ENCODE data around the gene MICAL2. TPM values are rescaled to one million over a fixed set of nuclear protein-coding genes. Genes with fewer than 3 reads are reported as not detected.

MICAL2 gene
- polyA plus RNA-seq, 4 donors, result 6.9 to 37.1 (median 8.3) TPM

DNA sequence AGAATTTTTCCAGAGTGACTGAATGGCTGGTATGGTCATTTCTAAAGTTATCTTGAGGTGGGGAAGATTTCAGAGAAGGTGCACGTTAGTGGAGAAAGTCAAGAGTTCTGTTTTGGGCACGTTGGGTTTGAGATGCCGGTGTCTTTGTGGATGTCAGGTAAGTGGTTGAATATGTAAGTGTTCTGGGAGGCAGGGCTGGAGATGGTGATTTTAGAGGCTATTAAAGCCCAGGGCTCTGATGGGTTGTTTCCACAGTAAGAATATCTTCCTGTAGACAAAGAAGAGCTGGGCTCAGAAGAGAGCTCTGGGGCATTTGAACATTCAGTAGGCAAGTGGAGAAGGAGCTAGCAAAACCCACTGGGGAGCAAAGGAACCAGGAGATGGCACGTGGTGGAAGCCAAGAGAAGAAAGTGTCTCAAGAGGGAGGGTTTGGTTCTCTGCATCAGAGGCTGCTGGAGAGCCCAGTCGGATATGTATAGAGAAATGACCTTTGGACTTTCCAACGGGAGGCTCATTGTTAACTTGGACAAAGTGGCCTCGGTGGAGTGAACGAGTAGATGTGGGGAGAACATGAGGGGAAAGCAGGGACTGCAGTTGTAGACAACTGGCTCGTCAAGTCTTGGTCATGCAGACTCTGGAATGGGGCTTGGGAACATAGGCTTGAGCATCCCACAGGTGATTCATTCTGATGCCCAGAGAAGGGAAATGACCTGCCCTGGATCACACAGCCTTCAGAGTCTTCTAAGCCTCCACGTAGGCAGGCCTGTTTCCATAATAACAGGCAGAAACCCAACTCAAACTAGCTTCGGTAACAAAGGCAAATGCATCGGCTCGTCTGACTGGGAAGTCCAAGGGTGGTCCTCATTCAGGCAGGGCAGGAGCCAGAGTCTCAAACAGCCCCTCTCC lies 168.6 kb downstream of the MICAL2 start:
- no peak for DNase-seq (ENCODE audit: low read depth in 4 of 4, low spot score in 3 of 4)

DNA sequence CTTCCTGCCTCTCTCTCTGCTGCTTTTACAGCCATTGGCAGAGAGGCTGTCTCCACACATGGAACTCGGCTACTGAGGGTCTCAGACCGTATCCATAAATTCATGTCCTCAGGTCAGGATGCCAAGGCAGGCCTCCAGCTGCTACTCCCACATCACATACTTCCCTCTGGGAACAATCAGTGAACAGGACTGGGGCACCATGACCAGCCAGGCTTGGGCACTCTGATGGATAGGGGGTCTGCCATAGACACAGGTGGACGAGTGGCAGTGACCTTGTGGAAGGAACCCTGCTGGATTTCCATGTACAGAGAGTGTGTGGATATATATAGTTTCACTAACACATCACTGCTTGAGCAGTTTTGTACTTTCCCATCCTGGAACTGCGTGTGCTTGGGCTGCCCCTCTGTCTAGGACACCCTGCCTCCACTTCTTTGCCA lies 169.3 kb downstream of the MICAL2 start:
- no peak for DNase-seq (ENCODE audit: low read depth in 4 of 4, low spot score in 3 of 4)

DNA sequence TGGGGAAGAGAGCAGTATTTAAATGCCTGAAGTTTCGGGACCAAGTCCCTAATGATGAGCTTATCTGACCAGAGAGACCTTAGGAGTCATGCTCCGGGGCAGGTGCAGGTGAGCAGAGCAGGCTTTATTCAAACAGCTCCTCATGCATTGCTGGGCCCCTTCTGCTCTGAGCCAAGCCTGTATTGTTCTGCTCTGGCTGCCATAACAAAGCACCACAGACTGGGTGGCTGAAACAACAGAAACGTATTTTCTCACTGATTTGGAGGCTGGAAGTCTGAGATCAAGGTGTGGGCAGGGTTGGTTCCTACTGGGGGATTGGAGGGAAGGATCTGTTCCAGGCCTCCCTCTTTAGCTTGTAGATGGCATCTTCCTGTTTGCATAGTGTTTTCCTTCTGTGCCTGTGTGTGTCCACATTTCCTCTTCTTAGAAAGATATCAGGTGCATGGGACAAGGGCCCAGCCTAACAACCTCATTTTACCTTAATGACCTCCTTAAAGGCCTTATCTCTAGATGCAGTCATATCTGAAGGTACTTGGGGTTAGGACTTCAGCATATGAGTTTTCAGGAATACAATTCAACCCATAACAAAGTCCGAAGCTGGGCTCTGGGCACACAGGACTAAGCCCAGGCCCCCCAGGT lies 169.9 kb downstream of the MICAL2 start:
- DNase-seq (ENCODE audit: low read depth in 4 of 4, low spot score in 3 of 4), result no peak

DNA sequence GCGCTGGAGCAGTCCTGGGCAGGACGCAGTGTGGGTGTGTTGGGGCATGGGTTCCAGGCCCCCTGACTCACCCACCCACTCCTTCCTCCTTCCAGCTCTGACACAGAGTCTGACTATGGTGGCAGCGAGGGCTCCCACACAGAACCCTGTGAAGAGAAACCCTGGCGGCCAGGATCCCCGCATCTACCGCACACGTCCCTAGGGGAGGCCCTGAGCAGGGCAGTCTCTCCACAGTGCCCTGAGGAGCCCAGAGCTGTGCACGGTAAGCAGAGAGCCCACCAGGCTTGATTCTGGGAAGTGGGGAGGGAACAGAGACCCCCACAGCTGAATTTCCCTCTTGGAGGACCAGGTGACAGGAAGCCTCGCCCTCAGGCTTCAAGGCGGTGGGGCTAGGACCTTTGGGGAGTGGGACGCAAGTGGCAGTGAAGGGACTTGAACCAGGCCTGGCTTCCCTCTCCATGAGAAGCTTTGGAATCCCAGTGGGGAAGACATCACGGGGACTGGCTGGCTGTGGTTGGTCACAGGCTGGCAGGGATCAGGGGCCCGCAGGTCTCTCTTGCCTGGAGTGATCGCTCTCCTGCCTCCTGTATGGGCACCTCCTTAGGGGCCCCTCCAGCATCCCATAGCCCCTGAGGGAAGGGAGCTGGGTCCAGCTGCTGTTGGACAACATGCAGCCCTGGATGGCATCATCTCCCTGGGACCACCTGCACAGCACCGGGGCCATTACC lies 170.6 kb downstream of the MICAL2 start:
- DNase-seq (ENCODE audit: low read depth in 4 of 4, low spot score in 3 of 4), result no peak

DNA sequence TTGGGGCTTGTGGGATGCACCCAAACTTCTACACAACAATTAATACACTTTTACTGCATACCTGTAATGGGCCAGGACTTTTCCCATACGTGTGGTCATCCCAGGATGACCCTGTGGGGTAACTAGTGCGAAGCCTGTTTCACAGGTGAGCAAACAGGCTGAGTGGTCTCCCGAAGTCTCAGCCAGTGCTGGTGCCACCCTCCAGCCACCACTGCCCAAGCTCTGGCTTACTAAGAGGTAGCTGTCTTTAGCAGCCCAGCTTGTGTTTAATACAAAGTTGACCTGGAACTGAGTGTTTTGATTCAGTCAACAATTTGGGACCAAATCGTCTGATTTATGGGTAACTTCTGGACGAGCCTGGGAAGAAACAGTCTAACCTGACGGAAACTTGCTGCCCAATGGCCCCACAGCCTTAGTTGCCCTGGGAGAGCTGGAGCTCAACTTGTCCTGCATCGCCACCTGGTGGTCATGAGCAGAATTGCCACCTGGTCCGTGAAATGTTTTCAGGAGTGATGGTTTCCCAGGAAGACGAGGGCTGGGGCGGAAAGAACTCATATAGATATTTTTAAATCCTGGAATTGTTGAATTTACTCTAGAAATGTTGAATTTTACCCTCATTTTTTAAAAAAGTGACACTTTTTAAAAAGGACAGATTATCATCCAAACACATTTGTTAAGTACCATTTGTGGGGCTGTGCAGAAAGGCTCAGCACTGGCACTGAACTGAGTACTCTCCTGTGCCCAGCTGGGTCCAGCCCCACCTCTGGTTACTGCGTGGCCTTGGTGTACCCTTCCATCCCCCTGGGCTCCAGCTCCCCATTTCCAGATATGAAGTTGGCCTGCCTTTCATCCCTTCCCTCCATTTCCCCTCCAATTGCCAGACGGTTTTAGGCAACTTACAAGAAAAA lies 171.4 kb downstream of the MICAL2 start:
- peak; percentile 42 to 68 (median 62) for DNase-seq (ENCODE audit: low read depth in 4 of 4, low spot score in 3 of 4)

DNA sequence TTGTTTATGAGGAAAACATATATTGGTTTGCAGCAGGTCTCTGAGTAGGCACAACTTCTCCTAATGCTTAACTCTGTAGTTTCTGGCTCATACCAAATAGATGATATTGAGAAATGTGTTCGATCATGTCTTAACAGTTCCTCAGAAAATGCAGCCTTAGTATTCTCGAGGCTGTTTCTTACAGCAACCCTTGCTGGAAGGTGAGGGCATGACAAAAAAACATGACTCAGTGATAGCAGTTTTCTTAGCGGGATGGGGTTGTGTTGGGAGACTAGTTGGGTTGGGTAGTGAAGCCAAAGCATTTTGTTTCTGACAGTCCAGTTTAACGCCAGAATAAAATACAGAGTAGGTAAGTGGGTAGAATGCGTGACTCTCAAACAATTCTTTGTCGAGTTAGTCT lies 172.3 kb downstream of the MICAL2 start:
- no peak for DNase-seq (ENCODE audit: low read depth in 4 of 4, low spot score in 3 of 4)

DNA sequence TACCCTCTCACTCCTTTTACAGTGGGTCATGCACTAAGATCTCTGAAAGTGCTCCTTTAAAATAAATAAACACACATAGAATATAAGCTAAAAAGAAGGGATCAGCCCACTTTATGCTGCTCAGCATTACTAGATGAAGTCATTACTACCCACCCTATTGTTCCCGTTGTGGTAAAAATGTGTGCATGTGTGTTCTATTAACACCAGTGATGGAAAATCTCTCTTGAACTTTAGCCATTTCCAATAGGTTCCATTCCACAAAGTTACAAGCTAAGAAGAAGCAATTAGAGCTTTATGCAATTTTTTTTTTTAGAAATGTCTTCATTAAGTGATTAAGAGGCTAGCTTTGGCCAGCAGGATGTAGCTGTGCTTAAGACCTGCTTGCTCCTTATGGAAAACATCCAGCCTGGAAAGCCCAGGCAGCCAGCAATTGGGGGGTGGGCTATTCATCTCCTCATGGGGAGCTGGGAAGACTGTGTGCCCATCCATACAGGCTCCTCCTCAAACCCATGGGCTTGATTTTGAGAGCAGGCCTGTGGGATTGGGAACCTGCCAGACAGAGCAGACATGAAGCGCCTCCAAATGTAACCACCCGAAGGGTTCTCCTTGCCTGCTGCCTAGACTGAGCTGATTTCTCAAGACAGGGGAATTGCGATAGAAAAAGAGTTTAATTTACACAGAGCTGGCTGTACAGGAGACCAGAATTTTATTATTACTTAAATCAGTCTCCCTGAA lies 174.1 kb downstream of the MICAL2 start:
- no peak for DNase-seq (ENCODE audit: low read depth in 4 of 4, low spot score in 3 of 4)

DNA sequence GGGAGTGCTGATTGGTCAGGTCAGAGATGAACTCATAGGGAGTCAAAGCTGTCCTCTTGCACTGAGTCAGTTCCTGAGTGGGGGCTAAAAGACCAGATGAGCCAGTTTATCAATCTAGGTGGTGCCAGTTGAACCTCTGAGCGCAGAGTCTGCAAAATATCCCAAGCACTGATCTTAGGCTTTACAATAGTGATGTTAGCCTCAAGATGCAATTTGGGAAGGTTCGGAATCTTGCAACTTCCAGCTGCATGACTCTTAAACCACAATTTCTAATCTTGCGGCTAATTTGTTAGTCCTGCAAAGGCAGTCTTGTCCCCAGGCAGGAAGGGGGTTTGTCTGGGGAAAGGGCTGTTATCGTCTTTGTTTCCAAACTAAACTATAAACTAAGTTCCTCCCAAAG lies 174.7 kb downstream of the MICAL2 start:
- DNase-seq (ENCODE audit: low read depth in 4 of 4, low spot score in 3 of 4), result no peak

DNA sequence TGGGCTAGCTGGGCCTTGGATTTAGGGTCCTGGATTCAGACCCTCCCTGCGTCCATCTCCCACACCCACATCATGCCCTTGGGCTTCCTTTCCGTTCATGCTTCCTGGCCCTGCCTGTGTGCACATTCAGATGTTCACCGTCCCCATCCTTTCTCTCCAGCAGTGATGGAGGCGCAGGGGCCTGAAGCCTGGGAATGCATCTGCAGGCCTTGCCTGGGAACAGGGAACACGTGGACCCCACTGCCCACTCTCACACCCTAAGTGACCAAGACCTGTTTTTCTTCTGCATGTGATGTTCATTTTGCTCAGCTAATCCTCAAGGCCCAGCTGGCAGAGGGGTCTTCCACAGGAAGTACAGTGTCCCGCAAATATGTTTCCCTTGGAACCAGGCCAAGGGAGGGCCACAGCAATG lies 175.4 kb downstream of the MICAL2 start:
- DNase-seq (ENCODE audit: low read depth in 4 of 4, low spot score in 3 of 4), result no peak

DNA sequence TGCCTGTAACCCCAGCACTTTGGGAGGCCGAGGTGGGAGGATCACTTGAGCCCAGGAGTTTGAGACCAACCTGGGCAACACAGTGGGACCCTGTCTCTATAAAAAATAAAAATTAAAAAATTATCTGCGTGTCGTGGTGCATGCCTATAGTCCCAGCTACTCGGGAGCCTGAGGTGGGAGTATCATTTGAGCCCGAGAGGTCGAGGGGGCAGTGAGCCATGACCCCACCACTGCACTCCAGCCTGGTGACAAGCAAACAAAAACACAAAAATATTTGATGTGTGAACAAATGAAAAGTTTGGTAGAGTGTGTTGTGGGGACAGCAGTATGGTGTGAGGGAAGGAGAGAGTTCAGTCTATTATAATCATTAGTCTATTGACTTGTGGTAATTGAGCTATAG lies 176.2 kb downstream of the MICAL2 start:
- DNase-seq (ENCODE audit: low read depth in 4 of 4, low spot score in 3 of 4), result no peak

DNA sequence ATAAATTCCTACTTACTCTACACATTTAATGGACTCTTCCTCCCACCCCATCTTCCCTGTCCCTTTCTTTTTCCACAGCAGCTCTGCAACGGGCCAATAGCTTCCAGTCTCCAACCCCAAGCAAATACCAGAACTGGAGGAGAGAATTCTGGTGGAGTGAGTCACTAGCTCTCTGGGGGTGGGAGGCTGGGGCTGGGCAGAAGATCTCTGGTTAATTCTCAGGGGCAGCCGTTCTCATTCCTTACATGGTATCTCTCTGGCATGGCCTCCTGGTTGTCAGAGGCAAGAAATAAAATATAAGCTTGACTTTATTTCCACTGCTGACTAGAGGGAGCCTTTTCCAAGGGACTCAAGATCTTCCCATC lies 176.6 kb downstream of the MICAL2 start:
- no peak for DNase-seq (ENCODE audit: low read depth in 4 of 4, low spot score in 3 of 4)

DNA sequence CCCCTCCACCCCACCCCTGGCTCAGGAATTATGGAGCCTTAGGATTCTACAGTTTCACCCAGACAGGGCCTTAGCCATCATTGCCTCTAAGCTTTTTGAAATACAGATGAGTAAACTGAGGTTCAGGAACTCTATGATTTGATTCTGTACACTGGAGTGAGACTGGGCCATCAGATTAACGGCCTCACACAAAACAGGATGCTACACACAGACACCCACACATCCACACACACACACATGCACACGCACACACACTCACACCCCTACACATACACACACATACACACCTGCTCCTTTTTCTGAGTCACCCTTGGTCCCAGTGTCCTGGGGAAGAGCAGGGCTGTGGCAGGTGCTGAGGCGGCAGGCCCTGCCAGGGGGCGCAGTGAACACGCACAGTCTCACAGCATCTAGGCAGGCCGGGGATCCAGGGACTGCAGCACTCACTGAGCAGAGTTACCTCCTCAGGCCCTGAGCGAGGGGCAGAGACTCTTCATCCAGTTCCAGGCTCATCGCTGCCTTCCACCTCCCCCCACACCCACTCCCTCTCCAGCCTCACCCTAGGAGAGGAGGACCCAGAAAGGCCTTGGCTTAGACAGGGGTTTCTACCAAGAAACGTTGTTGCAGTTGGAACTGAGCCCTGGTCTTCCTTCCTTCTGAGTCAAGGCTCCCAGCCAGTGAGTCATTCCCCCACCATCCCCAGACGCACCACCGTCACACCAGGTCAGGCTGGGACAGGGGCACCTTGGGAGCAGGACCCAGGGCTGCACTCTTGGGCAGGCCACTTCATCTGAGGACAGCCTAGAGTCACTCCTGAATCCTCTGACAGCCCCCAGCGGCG lies 177.2 kb downstream of the MICAL2 start:
- peak in 1 of 4 donors; percentile 27 for DNase-seq (ENCODE audit: low read depth in 4 of 4, low spot score in 3 of 4)

DNA sequence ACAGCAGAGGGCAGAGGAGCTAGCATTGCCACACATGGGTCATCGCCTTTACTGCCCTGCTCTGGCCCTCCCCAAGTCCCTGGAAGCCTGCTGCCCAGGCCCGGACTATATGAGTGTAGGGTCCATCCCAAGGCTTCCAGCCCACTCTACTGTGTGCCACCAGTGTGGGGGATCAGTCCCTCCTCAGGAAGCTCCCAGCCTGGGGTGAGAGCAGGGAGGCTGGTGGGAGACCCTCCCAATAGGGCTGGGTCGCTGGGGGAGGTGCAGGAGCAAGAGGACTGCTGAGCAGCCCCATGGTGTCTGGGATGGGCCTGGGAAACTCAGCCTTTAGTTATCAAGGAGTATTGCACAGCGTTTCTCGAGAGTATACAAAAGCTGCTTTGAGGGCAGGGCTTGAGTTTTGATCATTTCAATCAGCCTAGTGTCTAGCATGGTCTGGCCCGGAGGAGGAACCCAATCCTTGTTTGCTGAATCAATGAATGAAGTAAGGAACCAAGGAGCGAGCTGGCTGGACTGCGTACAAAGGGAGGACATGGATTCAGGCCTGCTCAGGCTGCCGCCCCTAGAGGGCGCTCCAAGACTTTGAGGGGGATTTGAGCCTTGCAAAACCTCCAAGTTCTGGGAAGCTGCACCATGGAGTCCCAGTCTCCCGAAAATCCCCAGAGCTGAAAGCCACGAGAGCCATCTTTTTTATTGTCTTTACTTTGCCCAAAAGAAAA lies 178.0 kb downstream of the MICAL2 start:
- peak; percentile 50 to 77 (median 64) for DNase-seq (ENCODE audit: low read depth in 4 of 4, low spot score in 3 of 4)

DNA sequence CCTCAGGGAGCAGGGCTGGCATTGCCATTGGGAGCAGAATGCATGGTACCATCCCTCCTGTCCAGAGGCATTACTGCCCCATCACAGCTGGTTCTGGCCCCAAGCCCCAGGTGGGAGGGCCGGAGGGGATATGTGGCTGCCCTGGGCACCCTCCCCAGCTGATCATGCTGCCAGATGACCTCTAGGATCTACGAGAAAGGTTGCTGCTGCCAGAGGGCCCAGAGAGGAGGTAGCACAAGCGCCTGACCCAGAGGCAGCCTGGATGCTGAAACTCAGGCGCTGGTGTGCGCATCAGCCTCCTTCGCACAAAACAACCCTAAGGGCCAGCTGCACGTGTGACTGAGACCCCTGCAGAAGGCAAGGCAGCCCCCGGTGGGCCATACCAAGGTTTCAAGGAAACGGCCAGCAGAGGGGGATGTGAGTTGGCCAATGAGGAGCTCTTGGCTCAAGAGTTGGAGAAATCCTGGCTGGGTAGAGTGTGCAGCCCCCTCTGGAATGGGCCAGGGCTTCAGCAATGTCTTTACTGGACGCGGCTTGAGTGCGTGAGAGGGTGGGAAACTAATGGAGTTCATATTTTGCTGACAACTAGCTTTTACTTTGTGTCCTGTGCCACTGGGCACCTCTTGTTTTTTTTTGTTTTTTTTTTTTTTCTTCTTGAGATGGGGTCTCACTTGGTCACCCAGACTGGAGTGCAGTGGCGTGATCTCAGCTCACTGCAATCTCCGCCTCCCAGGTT lies 178.7 kb downstream of the MICAL2 start:
- DNase-seq (ENCODE audit: low read depth in 4 of 4, low spot score in 3 of 4), result no peak

DNA sequence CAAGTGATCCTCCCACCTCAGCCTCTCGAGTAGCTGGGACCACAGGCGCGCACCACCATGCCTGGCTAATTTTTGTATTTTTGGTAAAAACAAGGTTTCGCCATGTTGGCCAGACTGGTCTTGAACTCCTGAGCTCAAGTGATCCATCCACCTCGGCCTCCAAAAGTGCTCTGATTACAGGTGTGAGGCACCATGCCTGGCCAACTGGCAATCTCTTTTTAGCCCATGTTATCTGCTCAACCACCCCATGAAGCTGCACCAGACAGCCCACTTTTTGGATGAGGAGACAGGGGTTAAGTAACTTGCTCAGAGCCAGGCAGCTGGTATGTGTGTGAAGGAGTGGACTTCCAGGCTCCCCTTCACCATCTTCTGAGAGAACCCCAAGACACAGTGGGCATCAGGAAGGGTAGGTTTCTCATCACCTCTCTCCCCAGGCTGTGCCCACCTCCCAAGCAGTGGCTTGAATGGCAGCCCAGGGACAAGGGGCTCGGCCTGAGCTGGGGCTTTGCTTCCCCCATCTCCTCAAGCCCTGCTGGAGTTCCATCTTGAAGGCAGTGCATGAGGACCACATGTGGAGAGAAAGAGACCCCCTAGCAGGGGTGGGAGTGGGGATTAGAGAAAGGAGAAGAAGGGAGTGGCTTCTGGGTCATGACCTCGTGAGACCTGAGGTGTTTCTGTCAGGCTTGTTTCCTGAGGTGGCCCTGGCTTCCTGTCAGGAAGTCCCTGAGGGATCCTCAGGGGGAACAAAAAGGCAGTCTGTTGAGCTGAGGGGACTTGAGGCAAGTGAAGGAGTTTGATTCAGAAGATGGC lies 179.5 kb downstream of the MICAL2 start:
- no peak for DNase-seq (ENCODE audit: low read depth in 4 of 4, low spot score in 3 of 4)

DNA sequence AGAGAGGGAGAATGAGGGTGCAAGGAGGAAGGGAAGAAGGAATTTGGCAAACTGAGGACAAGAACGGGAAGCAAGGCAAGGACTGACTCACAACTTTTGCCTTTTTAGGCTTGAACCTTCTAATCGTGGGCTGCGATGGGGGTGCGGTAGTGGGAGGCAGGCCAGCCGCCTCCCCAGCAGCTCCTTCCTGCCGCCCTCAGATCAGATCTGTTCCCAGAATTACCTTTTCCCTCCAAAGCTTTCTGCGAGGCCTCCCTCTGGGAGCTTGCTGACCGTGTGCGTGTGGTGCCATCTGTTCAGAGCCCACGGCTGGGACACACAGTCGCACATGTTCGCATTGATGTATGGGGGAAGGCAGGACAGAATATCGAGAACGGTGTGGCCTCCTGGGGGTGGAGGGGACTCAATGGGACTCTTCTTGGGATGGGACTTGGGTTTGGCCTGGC lies 180.1 kb downstream of the MICAL2 start:
- no peak for DNase-seq (ENCODE audit: low read depth in 4 of 4, low spot score in 3 of 4)

DNA sequence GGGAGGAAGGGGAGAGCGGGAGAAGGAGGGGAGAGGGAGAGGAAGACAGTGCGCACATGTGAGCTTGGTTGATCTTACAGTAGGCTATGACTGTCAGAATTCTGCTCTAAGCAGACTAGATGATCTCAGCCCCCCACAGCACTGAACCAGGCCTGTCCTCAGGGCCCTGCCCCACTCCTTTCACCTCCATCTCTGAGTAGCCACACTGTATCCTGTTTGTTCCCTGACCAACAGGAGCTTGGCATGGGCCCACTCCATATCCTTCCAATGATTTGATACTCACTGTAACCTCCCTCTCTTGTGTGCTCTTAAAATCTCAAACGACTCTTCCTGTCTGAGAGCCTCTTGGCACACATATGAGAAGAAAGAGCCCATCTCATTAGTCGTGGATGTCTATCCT lies 180.9 kb downstream of the MICAL2 start:
- no peak for DNase-seq (ENCODE audit: low read depth in 4 of 4, low spot score in 3 of 4)

Data from left renal pelvis (tissue), 4 donors.